ENCODE measurements around the gene ATP12A.

Gene ATP12A

DNA sequence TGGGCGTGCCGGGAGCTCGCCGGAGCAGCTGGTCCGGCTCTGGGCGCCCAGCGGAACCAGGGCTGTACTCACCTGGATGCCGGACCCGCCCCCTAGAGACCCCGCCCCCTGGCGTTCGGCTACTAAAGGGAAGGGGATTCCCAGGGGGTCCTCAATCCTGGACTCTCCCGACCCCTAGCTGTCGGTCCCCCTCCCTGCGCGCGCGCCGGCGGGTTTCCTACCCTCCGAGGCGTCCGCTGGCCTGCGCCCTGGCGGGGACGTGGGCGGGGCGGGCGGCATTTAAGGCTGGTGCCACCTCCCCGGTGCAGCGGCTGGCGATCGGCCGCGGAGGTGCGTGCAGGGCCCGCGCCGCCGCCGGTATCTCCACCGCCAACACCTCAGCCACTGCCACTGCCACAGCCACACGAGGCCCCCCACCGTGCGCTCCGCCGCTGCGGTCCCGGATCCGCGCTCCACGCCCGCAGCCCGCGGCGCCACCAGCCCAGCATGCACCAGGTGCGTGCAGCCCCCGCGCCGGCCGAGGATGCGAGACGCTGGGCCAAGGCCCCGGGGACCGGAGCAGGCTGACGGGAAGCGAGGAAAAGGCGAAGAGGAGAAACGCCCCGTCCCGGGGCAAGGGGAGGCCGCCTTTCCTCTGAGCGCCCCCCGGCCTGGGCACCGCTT is at the start of gene ATP12A:
ATP12A (plus strand) TSS at position 151 of the 663 bp plus-strand sequence; CDS start at position 487, 336 bp downstream.
- no peak for DNase-seq

DNA sequence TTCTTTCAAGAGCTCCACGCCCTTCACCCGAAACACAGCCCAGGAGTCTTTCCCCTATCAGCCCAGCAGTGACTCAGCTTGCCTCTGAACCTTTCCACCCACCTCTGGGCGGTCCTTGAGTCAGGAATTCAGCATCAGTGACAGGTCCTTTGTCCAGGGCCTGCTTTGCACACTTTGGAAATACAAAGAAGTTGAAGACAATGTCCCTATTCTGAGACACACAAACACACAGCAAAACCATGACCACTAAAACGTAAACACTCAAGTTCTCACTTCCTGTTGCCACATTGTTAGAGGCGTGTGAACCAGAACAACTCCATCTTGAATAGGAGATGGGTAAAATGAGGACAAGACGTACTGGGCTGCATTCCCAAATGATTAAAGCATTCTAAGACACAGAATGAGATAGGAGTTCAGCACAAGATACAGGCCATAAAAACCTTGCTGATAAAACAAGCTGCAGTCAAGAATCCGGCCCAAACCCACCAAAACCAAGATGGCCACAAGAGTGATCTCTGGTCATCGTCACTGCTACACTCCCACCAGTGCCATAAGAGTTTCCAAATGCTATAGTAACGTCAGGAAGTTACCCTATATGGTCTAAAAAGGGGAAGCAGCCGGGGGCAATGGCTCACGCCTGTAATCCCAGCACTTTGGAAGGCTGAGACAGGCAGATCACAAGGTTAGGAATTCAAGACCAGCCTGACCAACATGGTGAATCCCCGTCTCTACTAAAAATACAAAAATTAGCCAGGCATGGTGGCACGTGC is 49.2 kb upstream of the ATP12A start:
- no peak for DNase-seq

DNA sequence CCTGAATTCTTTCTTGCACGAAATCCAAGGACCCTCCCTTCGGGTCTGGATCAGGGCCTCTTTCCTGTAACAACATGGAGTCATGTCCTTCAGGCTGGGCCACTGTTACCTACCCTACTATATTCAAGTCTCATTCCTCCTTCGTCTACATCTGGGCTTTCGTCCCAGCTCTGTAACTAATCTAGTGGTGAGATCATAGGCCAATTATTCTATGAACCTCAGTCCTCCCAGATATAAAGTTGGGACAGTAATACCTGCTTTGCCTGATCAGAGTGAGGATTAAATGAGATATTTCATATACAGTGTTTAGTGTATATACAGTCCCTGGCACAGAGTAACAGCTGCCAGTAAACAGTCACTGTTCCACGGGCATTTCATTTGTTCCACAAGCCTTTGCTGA is 48.3 kb upstream of the ATP12A start:
- DNase-seq: no peak

DNA sequence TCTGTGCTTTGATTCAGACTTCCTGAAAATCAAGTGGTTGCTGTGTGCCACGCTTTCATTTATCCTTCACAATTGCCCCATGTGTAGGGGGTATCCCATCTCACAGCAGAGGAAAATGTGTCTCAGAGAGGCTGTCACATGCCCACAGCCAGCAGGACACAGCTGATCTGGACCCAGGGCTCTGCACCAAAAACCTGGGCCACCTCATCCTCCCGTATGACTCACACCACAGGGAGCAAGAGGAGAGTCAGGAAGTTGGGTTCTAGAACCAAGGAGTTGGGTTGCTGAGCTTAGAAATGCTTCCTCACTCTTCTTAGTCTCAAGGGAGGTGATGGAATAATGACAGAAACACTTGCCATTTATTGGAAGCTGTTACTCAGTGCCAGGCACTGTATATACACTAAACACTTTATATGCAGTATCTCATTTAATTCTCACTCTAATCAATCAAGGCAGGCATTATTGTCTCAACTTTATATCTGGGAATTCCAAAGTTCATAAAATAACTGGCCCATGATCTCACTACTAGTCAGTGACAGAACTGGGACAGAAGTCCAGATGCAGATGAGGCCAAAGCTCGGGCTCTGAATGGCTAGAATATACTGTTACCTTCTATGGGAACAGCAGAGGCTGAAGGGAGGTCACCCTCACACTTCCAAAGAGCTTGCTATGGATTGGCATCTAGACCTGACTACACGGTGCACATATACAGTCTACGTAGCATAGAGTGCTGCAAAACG is 47.7 kb upstream of the ATP12A start:
- no peak for DNase-seq

DNA sequence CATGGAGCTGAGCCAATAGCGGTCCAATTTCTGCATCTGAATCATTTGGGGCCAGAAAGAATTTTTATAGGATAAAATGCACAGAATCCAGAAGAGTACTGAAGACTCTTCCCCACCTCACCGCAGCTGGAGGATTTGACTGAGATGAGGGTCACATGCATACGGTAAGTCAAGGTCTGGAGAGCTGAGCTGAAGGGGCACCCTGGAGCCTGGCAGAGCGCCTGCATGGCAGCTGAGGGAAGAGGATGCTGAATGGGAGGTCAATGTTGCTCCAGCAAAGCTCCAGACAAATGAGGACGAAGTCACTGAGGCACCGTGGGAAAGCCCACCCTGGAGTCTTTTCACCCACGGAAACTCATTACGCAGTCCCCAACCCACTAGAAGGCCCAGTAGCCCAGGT is 43.4 kb upstream of the ATP12A start:
- no peak for DNase-seq

DNA sequence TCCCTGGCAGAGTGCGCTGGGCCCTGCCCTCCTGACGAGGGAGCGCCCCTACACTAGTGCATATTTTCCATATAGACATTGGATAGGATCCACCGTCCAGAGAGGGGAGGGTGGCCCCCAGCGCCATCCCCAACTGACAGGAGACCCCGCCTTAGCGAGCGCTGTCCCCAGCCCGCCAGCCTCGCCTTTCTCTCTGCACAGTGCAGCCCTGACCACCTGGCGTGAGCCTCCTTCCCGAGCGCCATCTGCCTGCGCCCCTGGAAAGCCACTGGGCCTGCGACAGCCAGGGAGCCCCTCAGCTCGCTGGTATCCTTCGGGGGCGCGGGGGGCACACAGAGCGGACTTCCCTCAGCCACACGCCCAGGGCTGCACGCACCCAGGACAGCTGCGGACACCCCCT is 42.1 kb upstream of the ATP12A start:
- no peak for DNase-seq

DNA sequence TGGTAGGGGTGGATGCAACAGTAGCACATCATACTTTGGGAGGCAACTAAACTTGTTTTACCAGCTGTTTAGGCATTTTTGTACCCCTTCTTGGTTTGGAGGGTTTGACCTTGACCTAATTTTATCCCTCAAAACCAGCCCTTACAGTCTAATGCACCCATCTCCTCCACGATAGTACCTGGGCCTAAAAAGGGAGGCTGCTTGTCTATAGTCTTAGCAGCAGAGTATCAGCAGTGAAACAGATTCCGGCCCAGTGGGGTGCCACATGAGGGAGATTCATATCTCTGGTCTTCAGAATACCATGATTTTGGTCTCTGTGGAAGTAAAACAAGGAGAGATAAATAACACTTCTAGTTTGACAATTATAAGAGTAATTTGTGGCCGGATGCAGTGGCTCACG is 39.5 kb upstream of the ATP12A start:
- DNase-seq: no peak

DNA sequence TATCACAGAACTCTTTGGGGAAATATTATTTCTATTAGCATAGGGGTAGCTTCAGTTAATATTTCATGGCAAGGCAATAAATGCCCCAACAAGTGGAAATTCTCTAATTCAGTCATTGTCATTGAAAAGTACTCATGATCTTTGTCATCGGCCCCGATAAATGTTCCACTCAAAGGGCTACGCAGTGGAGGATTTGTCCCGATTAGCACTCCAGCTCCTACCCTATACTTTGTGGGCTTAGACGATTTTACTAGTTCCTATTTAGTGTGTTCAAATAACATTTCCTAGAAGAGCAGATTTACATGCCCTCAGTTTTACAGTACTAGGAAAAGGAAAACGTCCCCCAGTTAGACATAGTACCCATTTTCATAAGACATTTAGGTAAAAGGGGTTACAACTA is 38.0 kb upstream of the ATP12A start:
- no peak for DNase-seq

DNA sequence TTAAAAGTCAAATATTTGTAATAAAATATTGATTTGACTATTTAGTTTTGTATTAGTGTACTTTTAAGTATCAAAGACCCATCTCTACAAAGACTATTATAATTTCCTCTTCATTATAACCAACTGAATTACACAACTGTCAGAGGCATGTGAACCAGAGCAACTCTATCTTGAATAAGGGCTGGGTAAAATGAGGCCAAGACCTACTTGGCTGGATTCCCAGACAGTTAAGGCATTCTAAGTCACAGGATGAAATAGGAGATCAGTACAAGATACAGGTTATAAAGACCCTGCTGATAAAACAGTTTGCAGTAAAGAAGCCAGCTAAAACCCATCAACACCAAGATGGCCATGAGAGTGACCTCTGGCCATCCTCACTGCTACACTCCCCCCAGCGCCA is 36.2 kb upstream of the ATP12A start:
- DNase-seq: no peak

DNA sequence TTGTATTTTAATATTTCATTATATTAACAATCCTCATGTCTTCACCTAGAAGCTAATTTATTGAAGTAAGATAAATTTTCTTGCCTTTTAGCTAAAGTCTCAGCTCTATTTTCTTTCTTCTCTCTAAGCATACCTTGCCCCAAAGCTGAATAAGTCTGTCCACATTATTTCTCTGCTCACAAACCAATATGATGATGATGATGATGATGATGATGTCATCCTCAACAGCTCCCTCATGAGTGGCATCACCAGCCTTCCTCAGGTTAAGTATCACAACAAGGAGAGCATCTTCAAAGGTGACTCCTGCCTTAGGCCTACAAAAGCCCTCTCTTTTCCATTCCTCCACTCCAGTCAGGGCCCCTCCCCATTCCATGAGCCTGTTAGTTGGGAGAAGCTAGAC is 31.9 kb upstream of the ATP12A start:
- no peak for DNase-seq

DNA sequence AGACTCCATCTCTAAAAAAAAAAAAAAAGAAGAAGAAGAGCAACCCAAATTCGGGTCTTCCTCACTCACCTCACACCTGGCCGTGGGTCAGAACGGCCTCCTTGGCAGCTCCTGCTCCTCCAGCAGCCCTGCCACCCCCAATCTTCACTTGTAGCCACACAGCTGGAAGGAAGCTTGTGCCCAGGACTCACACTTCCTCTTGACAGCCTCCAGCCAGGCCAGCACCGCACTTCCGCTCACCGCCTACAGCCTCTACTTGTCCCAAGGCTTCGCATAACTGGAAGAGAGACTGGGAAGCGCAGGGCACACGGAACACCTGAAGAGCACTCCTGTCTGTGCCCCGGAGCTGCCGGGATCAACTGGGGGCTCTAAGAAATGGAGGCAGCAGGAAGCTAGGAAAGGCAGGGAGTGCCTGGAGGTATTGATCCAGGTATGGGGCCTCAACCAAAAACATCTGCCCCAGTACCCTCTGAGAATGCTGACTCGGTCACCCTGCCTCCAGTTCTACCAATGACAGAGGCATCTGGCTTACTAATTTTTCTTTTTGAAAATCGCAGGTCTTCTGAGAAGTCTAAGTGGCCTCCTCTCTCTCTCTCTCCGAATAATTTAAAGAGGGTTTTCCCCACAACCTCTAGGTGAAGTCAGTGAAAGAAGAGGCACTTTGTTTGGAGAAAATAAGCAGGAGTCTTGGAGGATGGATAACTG is 31.1 kb upstream of the ATP12A start:
- DNase-seq: no peak

DNA sequence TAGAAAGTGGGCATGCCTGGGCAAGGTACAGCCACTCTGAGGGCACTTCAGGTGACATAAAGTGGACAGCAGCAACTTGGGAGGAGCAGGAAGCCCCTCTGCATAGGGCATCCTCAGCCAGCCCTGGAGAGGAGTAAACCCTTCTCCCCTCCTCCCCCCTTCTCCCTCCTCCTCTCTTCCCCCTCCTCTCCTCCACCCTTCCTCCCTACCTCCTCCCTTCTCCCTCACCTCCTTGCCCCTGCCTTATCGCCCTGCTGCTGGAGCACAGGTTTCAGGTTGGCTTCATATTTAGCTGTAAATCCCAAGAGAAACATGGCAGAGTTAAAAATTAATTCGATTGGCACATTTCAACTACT is 30.5 kb upstream of the ATP12A start:
- no peak for DNase-seq

DNA sequence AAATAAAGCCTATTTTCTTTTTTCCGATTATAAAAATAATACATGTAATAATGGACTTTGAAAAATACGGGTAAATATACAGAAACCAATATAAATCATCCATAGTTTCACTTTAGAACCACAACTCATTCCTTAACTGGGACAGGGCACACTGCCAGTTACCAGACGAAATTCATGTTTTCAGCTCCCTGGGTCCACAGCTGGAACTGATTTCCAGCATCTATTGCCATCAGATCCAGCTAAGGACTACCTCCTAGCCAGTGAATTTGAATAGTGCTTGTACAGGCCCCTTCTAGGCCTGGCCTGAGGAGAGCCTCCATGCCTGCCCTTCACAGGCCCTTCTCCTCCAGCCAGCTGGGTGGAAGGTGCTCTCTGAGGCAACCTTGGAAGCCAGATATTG is 30.0 kb upstream of the ATP12A start:
- no peak for DNase-seq

DNA sequence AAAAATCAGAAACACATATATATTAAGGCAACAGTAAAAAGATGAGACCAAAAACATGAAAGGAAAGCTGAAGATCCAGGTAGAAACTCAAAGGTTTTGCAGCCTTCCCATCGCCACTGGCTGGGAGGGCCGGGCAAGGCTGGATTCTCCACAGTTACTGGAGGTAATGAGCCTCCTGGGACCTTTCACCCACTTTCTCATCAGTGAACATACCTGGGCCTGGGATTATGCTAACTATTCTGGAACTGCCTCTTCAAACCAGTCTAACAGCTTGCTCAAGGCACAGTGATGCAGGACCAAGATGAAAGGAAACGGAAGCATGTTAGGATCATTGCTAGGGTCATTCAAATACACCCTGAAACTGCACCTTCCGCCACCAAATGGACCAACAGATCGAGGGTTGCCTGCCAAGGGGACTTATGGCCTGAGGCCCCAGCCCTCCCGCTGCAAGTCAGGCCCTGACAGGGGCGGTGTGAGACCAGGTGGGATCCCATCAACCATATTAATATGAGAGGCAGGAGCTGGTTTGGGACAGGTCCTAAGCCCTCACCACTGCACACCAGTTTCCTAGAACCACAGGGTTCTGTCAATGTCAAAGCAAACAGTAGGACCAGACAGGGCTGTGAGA is 28.4 kb upstream of the ATP12A start:
- DNase-seq: no peak

DNA sequence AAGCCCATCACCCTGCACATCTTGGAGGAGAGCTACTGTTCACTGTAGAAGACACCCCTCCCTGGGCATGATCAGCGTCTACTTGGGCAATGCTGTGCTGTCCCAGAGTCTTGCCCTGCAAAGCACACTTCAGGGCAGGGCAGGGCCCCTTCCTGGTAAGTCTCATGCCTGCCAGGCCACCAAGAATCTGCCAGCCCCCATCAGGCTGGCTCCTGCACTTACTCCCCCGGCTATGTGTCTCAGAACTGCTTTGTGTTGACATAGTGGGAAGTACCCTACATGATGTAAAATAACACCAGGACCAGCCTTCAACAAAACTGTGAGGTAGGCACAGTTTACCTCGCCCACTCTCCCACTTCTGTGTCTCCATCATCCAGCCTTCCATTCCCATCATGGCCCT is 27.8 kb upstream of the ATP12A start:
- no peak for DNase-seq

DNA sequence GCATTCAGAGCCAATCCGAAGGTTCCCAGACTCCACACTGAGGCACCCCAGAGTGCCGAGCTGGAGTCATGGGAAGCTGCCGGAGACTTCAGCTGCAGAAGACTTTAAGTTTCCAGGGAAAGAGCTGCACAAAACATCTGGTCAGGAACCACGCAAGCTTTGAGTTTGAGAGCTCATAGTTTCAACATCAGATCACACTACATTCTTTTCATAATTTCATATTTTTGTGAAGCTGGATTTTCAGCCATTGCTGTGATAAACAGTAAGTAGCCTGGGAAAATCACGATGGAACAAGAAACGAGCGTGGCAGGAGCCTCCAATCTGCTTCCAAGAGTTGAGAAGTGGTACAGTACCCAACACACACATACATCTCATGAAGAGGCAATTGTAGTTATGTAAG is 25.5 kb upstream of the ATP12A start:
- DNase-seq: no peak

DNA sequence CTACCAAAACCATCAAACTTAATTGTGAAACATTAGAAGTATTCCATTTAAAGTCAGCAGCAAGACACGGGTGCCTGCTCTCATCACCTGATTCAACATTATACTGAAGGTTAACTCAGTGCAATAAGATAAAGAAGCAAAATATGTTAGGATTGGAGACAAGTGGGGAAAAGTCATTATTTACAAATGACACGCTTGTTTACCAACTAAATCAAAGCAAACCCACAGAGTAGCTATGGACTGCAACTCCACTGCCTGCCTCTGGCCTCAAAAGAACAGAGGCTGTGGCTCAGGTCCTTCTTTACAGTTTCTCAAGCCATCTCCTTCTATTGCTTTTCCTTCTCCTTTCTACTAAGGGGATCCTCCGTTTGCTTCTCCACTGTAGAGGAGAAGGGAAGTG is 21.0 kb upstream of the ATP12A start:
- no peak for DNase-seq

DNA sequence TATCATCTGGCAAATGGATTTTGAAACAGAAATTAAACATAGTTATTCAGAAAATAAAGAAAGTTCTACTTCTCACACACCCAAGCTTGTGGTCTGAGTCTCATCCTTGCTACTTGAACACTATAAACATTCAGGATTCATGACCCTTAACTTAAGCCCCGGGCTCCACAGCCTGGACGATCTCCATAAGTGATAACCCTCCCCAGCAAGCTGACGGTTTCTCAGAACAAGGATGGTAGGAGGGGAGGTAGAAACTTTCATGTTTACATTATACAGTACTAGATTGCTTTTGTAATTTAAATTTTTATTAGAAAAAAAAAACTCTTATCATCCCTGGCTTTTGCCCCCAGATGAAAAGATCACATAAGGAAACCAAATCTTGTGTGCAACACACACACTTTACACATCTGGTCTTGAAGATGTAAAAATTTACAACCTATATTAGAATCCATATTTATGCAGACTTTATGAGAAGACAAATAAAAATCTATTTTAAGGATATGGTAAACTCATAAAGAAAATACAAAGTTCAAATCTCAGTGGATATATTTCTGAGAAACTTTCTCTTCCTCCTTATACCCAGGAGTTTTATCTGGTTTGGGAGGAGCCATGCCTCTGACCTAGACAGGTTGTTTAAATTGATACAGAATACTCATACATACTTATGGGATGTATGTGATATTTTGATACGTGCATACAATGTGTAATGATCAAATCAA is 20.0 kb upstream of the ATP12A start:
- DNase-seq: no peak

DNA sequence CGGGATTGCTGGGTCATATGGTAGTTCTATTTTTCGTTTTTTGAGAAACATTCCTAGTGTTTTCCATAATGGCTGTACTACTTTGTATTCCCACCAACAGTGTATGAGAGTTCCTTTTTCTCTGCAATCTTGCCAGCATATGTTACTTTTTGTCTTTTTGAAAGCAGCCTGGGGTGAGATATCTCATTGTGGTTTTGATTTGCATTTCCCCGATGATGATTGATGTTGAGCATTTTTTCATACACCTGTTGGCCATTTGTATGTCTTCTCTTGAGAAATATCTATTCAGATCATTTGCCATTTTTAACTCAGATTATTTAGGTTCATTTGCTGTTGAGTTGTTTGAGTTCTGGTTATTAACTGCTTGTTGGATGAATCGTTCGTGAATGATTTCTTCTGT is 18.5 kb upstream of the ATP12A start:
- no peak for DNase-seq

DNA sequence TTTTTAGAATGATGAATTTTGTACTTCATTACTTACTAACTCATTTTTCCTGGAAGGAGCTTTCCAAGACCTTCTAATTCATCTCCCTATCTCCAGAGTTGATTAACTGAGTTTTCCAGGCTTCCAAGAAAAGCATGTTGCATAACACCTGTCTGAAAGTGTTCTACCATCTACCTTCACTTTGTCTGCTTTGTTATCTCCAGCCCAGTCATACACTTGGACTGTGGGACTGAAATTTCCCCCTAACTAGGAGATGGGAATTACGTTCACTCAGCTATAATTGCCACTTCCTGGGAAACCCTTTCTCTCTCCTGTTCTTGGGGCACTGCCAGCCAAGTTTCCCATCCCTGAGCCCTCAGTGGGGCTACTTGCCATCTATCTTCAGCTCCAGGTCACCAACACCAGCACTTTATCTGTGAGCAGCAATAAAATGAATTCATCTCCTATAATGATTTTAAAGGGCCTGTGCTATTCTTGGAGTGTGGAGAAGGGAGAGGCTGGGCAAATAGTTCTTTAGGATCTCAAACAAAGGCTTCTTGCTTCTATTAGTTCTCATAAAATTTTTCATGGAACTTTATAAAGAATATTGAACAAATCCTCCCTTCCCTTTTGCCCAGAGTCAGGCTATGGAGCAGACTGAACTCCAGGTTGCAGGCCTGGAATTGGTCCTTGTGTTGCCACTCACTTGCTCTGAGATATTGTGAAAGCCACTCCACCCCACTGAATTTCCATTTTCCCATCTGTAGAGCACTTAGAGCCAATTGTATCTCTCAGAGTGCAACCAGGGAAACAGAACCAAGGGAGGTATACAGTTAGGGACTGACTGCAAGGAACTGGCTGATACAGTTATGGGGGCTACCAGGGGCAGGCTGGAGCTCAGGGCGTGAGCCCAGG is 17.8 kb upstream of the ATP12A start:
- DNase-seq: no peak

DNA sequence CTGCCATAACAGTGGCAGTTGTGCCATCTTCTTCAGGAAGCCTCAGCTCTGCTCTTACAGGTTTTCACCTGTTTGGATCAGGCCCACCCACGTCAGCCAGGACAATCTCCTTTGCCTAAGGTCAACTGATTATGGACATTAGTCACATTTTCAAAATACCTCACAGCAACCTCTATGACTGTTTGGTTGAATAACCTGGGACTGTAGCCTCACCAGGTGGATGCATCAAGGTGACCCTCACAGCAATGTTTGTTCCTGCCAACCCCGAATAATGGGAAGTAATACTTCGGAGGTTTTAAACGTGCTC is 17.2 kb upstream of the ATP12A start:
- DNase-seq: no peak

DNA sequence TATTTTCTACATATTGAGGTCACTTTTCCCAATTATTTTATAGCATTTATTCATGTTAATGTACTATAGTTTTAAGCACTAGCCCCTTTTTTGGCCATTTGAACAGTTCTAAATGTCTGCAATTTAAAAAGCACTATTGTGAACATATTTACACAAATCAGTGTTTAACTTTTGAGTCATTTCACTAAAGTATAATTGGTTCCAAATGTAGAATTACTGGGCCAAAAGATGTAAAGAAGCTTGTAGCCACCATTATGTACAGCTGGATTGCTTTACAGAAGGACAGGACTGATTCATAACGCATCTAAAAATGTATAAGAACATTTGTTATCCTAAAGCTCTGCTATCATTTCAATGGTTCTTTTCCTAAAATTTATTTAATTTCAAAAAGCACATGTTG is 16.6 kb upstream of the ATP12A start:
- DNase-seq: no peak

Data from CD4-positive, alpha-beta T cell treated with Interleukin-4 for 4 hours (primary cell).